SK-N-SH treated with all-trans-retinoic acid at 6 μM for 48 hours (cell line): ENCODE measurements around the gene CASKIN1.

Experiments
- ATAC-seq: fragments of 200-7000 bp; cut with Tn5 transposase; 3 replicates; pipeline ENCODE4 v1.9.1; 2020; ENCODE audit warnings: mild to moderate bottlenecking, moderate library complexity
- ARNTL ChIP-seq: fragments of 450-650 bp; formaldehyde crosslinking; IDR thresholded peaks from 2 replicates; pipeline ENCODE4 v1.5.0; 2020; ENCODE audit warnings: low read depth, mild to moderate bottlenecking, moderate library complexity, borderline replicate concordance
- BACH2 ChIP-seq: fragments of 250-450 bp; sonication (Bioruptor Pico); IDR thresholded peaks from 2 replicates; pipeline ENCODE4 v1.9.0; 2021; ENCODE audit warnings: mild to moderate bottlenecking, borderline replicate concordance
- CREB5 ChIP-seq: fragments of 250-450 bp; sonication (Bioruptor Pico); IDR thresholded peaks from 2 replicates; pipeline ENCODE4 v1.5.1; 2020; ENCODE audit warnings: low read depth, mild to moderate bottlenecking, moderate library complexity
- CSDC2 ChIP-seq: fragments of 250-450 bp; sonication (Bioruptor Pico); IDR thresholded peaks from 2 replicates; pipeline ENCODE4 v1.5.0; 2020; ENCODE audit warnings: mild to moderate bottlenecking, moderate library complexity
- CSRNP3 ChIP-seq: fragments of 250-450 bp; sonication (Bioruptor Pico); IDR thresholded peaks from 2 replicates; pipeline ENCODE4 v1.5.1; 2021; ENCODE audit warnings: mild to moderate bottlenecking, moderate library complexity
- ESRRG ChIP-seq: fragments of 250-450 bp; sonication (Bioruptor Pico); IDR thresholded peaks from 2 replicates; pipeline ENCODE4 v1.6.1; 2021; ENCODE audit warnings: mild to moderate bottlenecking
- GLIS3 ChIP-seq: fragments of 250-450 bp; sonication (Bioruptor Pico); IDR thresholded peaks from 2 replicates; pipeline ENCODE4 v1.5.0; 2020; ENCODE audit warnings: mild to moderate bottlenecking, moderate library complexity
- ISL1 ChIP-seq: fragments of 250-450 bp; sonication (Bioruptor Pico); IDR thresholded peaks from 2 replicates; pipeline ENCODE4 v2.1.2; 2022; ENCODE audit warnings: mild to moderate bottlenecking, moderate library complexity
- OSR1 ChIP-seq: fragments of 250-450 bp; sonication (Bioruptor Pico); IDR thresholded peaks from 2 replicates; pipeline ENCODE4 v1.8.0; 2022; ENCODE audit warnings: moderate library complexity, mild to moderate bottlenecking, inconsistent platforms
- PATZ1 ChIP-seq: fragments of 250-450 bp; sonication (Bioruptor Pico); IDR thresholded peaks from 2 replicates; pipeline ENCODE4 v1.8.0; 2020; ENCODE audit warnings: mild to moderate bottlenecking, moderate library complexity, borderline replicate concordance
- PPARA ChIP-seq: fragments of 250-450 bp; sonication (Bioruptor Pico); IDR thresholded peaks from 2 replicates; pipeline ENCODE4 v1.5.0; 2020; ENCODE audit warnings: mild to moderate bottlenecking, borderline replicate concordance
- RARB ChIP-seq: fragments of 250-450 bp; sonication (Bioruptor Pico); IDR thresholded peaks from 2 replicates; pipeline ENCODE4 v1.8.0; 2021; ENCODE audit warnings: mild to moderate bottlenecking, moderate library complexity
- TCF4 ChIP-seq: fragments of 250-450 bp; sonication (Bioruptor Pico); IDR thresholded peaks from 2 replicates; pipeline ENCODE4 v1.8.0; 2021; ENCODE audit warnings: mild to moderate bottlenecking, moderate library complexity, borderline replicate concordance
- TOX ChIP-seq: fragments of 250-450 bp; sonication (Bioruptor Pico); IDR thresholded peaks from 2 replicates; pipeline ENCODE4 v1.8.0; 2021; ENCODE audit warnings: mild to moderate bottlenecking, moderate library complexity, borderline replicate concordance
- TSHZ2 ChIP-seq: fragments of 250-450 bp; sonication (Bioruptor Pico); IDR thresholded peaks from 2 replicates; pipeline ENCODE4 v1.5.0; 2020; ENCODE audit warnings: mild to moderate bottlenecking, moderate library complexity
- ZC3H10 ChIP-seq: fragments of 250-450 bp; sonication (Bioruptor Pico); IDR thresholded peaks from 2 replicates; pipeline ENCODE4 v1.5.1; 2021; ENCODE audit warnings: mild to moderate bottlenecking, moderate library complexity
- ZFP30 ChIP-seq: fragments of 450-650 bp; formaldehyde crosslinking; IDR thresholded peaks from 2 replicates; pipeline ENCODE4 v1.5.0; 2022; ENCODE audit warnings: mild to moderate bottlenecking, moderate library complexity
- ZNF70 ChIP-seq: fragments of 450-650 bp; formaldehyde crosslinking; IDR thresholded peaks from 2 replicates; pipeline ENCODE4 v1.5.0; 2020; ENCODE audit warnings: mild to moderate bottlenecking, moderate library complexity
- ZNF8 ChIP-seq: fragments of 450-650 bp; formaldehyde crosslinking; IDR thresholded peaks from 2 replicates; pipeline ENCODE4 v1.5.0; 2020; ENCODE audit warnings: mild to moderate bottlenecking, moderate library complexity

CASKIN1 gene

GRCh38 chr16:2179576-2179975, 16.8 kb downstream of the CASKIN1 start:
- TF ChIP-seq ARNTL (CRISPR knock-in tag) (no peak), CSDC2 (CRISPR knock-in tag) (no peak), TCF4 (CRISPR knock-in tag) (no peak), OSR1 (no peak), ZNF70 (CRISPR knock-in tag) (no peak), ZC3H10 (CRISPR knock-in tag) (no peak), PPARA (CRISPR knock-in tag) (no peak), ISL1 (CRISPR knock-in tag) (no peak), GLIS3 (CRISPR knock-in tag) (no peak), ZNF8 (CRISPR knock-in tag) (no peak), CREB5 (no peak), ESRRG (no peak)
- TF ChIP-seq, all 23 proteins: peak for 0
- no peak for ATAC-seq

- no peak for TF ChIP-seq ZC3H10 (CRISPR knock-in tag)
- no peak for TF ChIP-seq TCF4 (CRISPR knock-in tag)
- no peak for TF ChIP-seq CREB5
- no peak for TF ChIP-seq ARNTL (CRISPR knock-in tag)
- TF ChIP-seq RARB (CRISPR knock-in tag): no peak
- no peak for TF ChIP-seq ISL1 (CRISPR knock-in tag)
- no peak for TF ChIP-seq TOX
- TF ChIP-seq ZFP30 (CRISPR knock-in tag): no peak
- ATAC-seq: no peak
Observed at GRCh38 chr16:2179107-2179501, 17.3 kb downstream of the CASKIN1 start.

- ATAC-seq: no peak
- no peak for TF ChIP-seq PPARA (CRISPR knock-in tag)
- no peak for TF ChIP-seq ZFP30 (CRISPR knock-in tag)
- no peak for TF ChIP-seq TOX
- TF ChIP-seq ARNTL (CRISPR knock-in tag): no peak
- no peak for TF ChIP-seq BACH2 (CRISPR knock-in tag)
- TF ChIP-seq GLIS3 (CRISPR knock-in tag): no peak
- TF ChIP-seq OSR1: no peak
- TF ChIP-seq TSHZ2 (CRISPR knock-in tag): no peak
- no peak for TF ChIP-seq ZC3H10 (CRISPR knock-in tag)
- no peak for TF ChIP-seq TCF4 (CRISPR knock-in tag)
- TF ChIP-seq PATZ1: no peak
- TF ChIP-seq CSDC2 (CRISPR knock-in tag): no peak
- TF ChIP-seq CSRNP3 (CRISPR knock-in tag): no peak
- TF ChIP-seq RARB (CRISPR knock-in tag): no peak
- TF ChIP-seq ZNF8 (CRISPR knock-in tag): no peak
Observed at GRCh38 chr16:2178321-2179106, 17.9 kb downstream of the CASKIN1 start.
